K562 (cell line): ENCODE measurements around the gene CEP41. TPM values are rescaled to one million over a fixed set of nuclear protein-coding genes. Genes with fewer than 3 reads are reported as not detected.

ENCODE experiments used
- CCAR2 ChIP-seq: fragments of 200-400 bp; formaldehyde crosslinking; IDR thresholded peaks from 2 replicates; pipeline ENCODE4 v1.6.1; 2017; ENCODE audit warnings: mild to moderate bottlenecking, low read depth, low read length
- HEY1 ChIP-seq: fragments of 250-450 bp; sonication (Bioruptor Pico); IDR thresholded peaks from 2 replicates; pipeline ENCODE4 v1.5.0; 2020; ENCODE audit warnings: mild to moderate bottlenecking, moderate library complexity, borderline replicate concordance
- KLF10 ChIP-seq: fragments of 250-450 bp; sonication (Bioruptor Pico); IDR thresholded peaks from 2 replicates; pipeline ENCODE4 v1.6.1; 2021; ENCODE audit warnings: matching md5 sums
- NFIX ChIP-seq: fragments of 250-450 bp; sonication (Bioruptor Pico); IDR thresholded peaks from 2 replicates; pipeline ENCODE4 v1.4.0; 2020; ENCODE audit warnings: low read depth, mild to moderate bottlenecking, moderate library complexity
- NR0B1 ChIP-seq: fragments of 450-650 bp; IDR thresholded peaks from one replicate; pipeline ENCODE4 v1.6.1; 2018; ENCODE audit warnings: mild to moderate bottlenecking, moderate library complexity; ENCODE audit not compliant: partially characterized antibody
- NRF1 ChIP-seq, 2 experiments: fragments of 450-650 bp; IDR thresholded peaks in 1 of 2; conservative IDR thresholded peaks in 1 of 2; 2 replicates each; pipeline ENCODE4 v1.6.1; 2014; ENCODE audit warnings: mild to moderate bottlenecking in 2 of 2
- PPARD ChIP-seq: fragments of 250-450 bp; sonication (Bioruptor Pico); IDR thresholded peaks from 2 replicates; pipeline ENCODE4 v1.8.0; 2022; ENCODE audit warnings: inconsistent platforms, mild to moderate bottlenecking, moderate library complexity
- RBBP5 ChIP-seq: fragments of 200-600 bp; sonication (generic); IDR thresholded peaks from 2 replicates; pipeline ENCODE4 v1.6.1; 2012; ENCODE audit warnings: borderline replicate concordance, mild to moderate bottlenecking, low read length, control low read depth, inconsistent platforms; ENCODE audit not compliant: insufficient read depth, poor library complexity, severe bottlenecking
- RBFOX2 ChIP-seq: fragments of 200-400 bp; formaldehyde crosslinking; IDR thresholded peaks from 2 replicates; pipeline ENCODE4 v1.6.1; 2017; ENCODE audit warnings: low read depth, mild to moderate bottlenecking, low read length, moderate library complexity
- RBM17 ChIP-seq: fragments of 200-400 bp; formaldehyde crosslinking; IDR thresholded peaks from 2 replicates; pipeline ENCODE4 v1.6.1; 2017; ENCODE audit warnings: low read depth, mild to moderate bottlenecking, low read length, borderline replicate concordance
- RNF219 ChIP-seq: fragments of 250-450 bp; sonication (Bioruptor Pico); IDR thresholded peaks from 2 replicates; pipeline ENCODE4 v1.5.0; 2022; ENCODE audit warnings: mild to moderate bottlenecking
- SOX6 ChIP-seq: fragments of 450-650 bp; IDR thresholded peaks from 2 replicates; pipeline ENCODE4 v1.6.1; 2014; ENCODE audit warnings: mild to moderate bottlenecking
- ZNF134 ChIP-seq: fragments of 250-450 bp; sonication (Bioruptor Pico); conservative IDR thresholded peaks from 2 replicates; pipeline ENCODE4 v1.4.0; 2020
- ZNF324 ChIP-seq: fragments of 250-450 bp; sonication (Bioruptor Pico); IDR thresholded peaks from 2 replicates; pipeline ENCODE4 v1.4.0; 2020; ENCODE audit warnings: mild to moderate bottlenecking
- ZNF431 ChIP-seq: sonication (generic); formaldehyde crosslinking; IDR thresholded peaks from 2 replicates; pipeline ENCODE4 v1.8.0; 2022; ENCODE audit warnings: mild to moderate bottlenecking, missing genetic modification reagents
- ZNF77 ChIP-seq: fragments of 250-450 bp; sonication (Bioruptor Pico); IDR thresholded peaks from 2 replicates; pipeline ENCODE4 v1.5.0; 2020
- polyA plus RNA-seq, 8 experiments: library from polyadenylated mRNA; depleted of rRNA in 4 of 8; stranded (reverse) in 5 of 8; unstranded in 3 of 8; fragments of >200 nt; fragmentation: Nextera tagmentation in 2 of 8; fragmentation: Illumina TruSeq in 1 of 8; extraction: Ambion mirVana in 2 of 8; extraction: Trizol in 1 of 8; gene quantifications; 2 replicates each; pipeline versions ENCODE4 v1.2.1 to v1.2.3, GENCODE V29; 2011 to 2014; ENCODE audit warnings: inconsistent platforms in 1 of 8, missing spikeins in 1 of 8
- total RNA-seq, 7 experiments: library from RNA; depleted of rRNA in 6 of 7; stranded (reverse); fragments of >200 nt in 6 of 7; fragmentation: Illumina TruSeq in 2 of 7; extraction: Trizol in 2 of 7; gene quantifications; 2 replicates each; pipeline versions ENCODE4 v1.2.1 to v1.2.3, GENCODE V29; 2011 to 2021; ENCODE audit warnings: low replicate concordance in 1 of 7
- TF ChIP-seq, protein P1 (sequence below): IDR thresholded peaks from 3 replicates; pipeline ENCODE4 v1.6.1; 2011; ENCODE audit warnings: borderline replicate concordance, mild to moderate bottlenecking, moderate library complexity; ENCODE audit not compliant: insufficient read length; ENCODE audit errors: extremely low read depth
- TF ChIP-seq, protein P2 (sequence below), 2 experiments: IDR thresholded peaks; 2 replicates each; pipeline ENCODE4 v1.6.1; 2012; ENCODE audit warnings: improper control_type of control experiment in 2 of 2, low read depth in 2 of 2, low read length in 2 of 2, borderline replicate concordance in 1 of 2

CEP41 gene
- total and polyA plus RNA-seq, 9 of the 15 experiments (the other 6 are each of a cell fraction or from before 2014, with no cell fraction given), result 1.5 to 15.5 (median 6.4) TPM

DNA sequence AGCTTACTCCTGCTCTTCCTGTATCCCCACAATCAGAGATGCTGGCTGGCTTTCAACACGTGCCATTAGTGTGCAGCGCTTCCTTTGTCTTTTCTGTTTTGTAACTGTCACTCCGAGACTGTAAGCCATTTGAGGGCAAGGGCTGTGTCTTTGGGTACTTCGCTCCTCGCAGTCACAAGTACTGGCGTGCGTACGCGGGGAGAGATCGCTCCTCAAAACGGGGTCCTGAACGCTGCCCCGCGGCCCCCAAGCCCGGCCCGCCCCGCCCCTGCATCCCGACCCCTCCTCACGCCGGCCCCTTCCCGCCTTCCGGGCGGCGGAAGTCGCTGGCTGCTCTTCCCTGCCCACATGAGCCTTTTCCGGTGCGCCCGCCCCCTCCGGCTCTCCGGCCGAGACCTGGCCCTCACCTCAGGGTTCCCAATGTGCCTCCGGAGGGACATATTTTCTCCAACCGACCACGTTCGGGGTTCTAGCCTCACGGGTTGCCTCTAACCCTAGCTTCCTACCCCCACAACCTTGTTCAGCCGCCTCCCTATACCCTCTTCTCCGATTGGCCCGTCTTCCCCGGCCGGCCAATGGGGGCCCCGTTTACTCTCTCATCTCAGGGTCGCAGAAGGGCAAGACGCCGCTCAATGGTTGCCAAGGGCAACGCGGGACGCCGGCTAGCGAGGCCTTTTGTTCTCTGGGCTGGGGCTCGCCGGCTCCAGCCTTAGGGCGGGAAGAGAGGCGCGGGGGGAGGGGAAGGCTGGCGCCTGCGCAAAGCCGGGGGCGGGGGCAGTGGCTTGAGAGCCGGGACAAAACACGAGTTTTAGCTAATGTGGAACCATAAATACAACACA lies at the start of gene CEP41 (continued):
- TF ChIP-seq, protein P1, sequence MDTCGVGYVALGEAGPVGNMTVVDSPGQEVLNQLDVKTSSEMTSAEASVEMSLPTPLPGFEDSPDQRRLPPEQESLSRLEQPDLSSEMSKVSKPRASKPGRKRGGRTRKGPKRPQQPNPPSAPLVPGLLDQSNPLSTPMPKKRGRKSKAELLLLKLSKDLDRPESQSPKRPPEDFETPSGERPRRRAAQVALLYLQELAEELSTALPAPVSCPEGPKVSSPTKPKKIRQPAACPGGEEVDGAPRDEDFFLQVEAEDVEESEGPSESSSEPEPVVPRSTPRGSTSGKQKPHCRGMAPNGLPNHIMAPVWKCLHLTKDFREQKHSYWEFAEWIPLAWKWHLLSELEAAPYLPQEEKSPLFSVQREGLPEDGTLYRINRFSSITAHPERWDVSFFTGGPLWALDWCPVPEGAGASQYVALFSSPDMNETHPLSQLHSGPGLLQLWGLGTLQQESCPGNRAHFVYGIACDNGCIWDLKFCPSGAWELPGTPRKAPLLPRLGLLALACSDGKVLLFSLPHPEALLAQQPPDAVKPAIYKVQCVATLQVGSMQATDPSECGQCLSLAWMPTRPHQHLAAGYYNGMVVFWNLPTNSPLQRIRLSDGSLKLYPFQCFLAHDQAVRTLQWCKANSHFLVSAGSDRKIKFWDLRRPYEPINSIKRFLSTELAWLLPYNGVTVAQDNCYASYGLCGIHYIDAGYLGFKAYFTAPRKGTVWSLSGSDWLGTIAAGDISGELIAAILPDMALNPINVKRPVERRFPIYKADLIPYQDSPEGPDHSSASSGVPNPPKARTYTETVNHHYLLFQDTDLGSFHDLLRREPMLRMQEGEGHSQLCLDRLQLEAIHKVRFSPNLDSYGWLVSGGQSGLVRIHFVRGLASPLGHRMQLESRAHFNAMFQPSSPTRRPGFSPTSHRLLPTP, result no peak
- no peak for TF ChIP-seq NFIX (CRISPR knock-in tag)
- TF ChIP-seq ZNF77 (CRISPR knock-in tag), result no peak
- TF ChIP-seq ZNF431 (CRISPR knock-in tag), result no peak
- no peak for TF ChIP-seq KLF10 (CRISPR knock-in tag)
- TF ChIP-seq ZNF324, result no peak
- peak; percentile 83 to 85 for TF ChIP-seq NRF1 (conservative IDR thresholded peaks at IDR 0.05 in 1 of 2, IDR thresholded peaks at IDR 0.05 in 1 of 2)
- TF ChIP-seq CCAR2, result no peak
- TF ChIP-seq SOX6, result no peak
- TF ChIP-seq RNF219 (CRISPR knock-in tag), result no peak
- TF ChIP-seq NR0B1, result no peak
- TF ChIP-seq RBM17, result no peak
- no peak for TF ChIP-seq HEY1 (CRISPR knock-in tag)
- TF ChIP-seq, protein P2, sequence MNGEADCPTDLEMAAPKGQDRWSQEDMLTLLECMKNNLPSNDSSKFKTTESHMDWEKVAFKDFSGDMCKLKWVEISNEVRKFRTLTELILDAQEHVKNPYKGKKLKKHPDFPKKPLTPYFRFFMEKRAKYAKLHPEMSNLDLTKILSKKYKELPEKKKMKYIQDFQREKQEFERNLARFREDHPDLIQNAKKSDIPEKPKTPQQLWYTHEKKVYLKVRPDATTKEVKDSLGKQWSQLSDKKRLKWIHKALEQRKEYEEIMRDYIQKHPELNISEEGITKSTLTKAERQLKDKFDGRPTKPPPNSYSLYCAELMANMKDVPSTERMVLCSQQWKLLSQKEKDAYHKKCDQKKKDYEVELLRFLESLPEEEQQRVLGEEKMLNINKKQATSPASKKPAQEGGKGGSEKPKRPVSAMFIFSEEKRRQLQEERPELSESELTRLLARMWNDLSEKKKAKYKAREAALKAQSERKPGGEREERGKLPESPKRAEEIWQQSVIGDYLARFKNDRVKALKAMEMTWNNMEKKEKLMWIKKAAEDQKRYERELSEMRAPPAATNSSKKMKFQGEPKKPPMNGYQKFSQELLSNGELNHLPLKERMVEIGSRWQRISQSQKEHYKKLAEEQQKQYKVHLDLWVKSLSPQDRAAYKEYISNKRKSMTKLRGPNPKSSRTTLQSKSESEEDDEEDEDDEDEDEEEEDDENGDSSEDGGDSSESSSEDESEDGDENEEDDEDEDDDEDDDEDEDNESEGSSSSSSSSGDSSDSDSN (IDR thresholded peaks at IDR 0.05; ENCODE audit: borderline replicate concordance in 1 of 2, low read depth in 2 of 2, low read length in 2 of 2), result no peak
- no peak for TF ChIP-seq ZNF134 (CRISPR knock-in tag)
- no peak for TF ChIP-seq RBBP5
- TF ChIP-seq RBFOX2, result peak; percentile 60
- TF ChIP-seq PPARD (CRISPR knock-in tag), result no peak
